Right atrium auricular region (tissue), 2 donors: ENCODE results near the gene EPOP. TPM values are rescaled to one million over a fixed set of nuclear protein-coding genes. Genes with fewer than 3 reads are reported as not detected.

Experiments
- DNase-seq: peaks from one replicate; pipeline ENCODE4 v3.0.0-alpha.2; 2019; ENCODE audit warnings: low spot score
- H3K27ac ChIP-seq, 2 donors: fragments of 200-600 bp; sonication (generic); 1 replicate in 1 of 2; 2 replicates in 1 of 2; pipeline ENCODE4 v1.5.1; 2016 to 2019
- H3K27me3 ChIP-seq, 2 donors: fragments of 200-600 bp; sonication (generic); one replicate each; pipeline versions ENCODE4 v1.5.1 to v1.6.0; 2017 to 2019
- H3K36me3 ChIP-seq: fragments of 200-600 bp; sonication (generic); one replicate; pipeline ENCODE4 v1.5.1; 2016
- H3K4me1 ChIP-seq, 2 donors: fragments of 200-600 bp; sonication (generic); one replicate each; pipeline versions ENCODE4 v1.5.1 to v1.6.0; 2017 to 2019
- H3K4me3 ChIP-seq, 2 donors: fragments of 200-600 bp; sonication (generic); 1 replicate in 1 of 2; 2 replicates in 1 of 2; pipeline ENCODE4 v1.5.1; 2017 to 2019; ENCODE audit warnings: mild to moderate bottlenecking in 1 of 2, moderate library complexity in 1 of 2
- H3K9me3 ChIP-seq, 2 donors: fragments of 200-600 bp; sonication (generic); one replicate each; pipeline ENCODE4 v1.5.1; 2019
- total RNA-seq, 2 donors: library from RNA; depleted of rRNA; stranded (reverse); fragments of >200 nt; gene quantifications; one replicate each; pipeline ENCODE4 v1.1.0, GENCODE V29; 2016
- TF ChIP-seq, protein P1 (sequence below), 2 donors: fragments of 200-600 bp; sonication (generic); IDR thresholded peaks; one replicate each; pipeline ENCODE4 v1.5.1; 2019; ENCODE audit warnings: antibody characterized with exemption in 2 of 2

Gene EPOP
- total RNA-seq, 2 donors from 2014 or later: 0.70 to 3.1 TPM

DNA sequence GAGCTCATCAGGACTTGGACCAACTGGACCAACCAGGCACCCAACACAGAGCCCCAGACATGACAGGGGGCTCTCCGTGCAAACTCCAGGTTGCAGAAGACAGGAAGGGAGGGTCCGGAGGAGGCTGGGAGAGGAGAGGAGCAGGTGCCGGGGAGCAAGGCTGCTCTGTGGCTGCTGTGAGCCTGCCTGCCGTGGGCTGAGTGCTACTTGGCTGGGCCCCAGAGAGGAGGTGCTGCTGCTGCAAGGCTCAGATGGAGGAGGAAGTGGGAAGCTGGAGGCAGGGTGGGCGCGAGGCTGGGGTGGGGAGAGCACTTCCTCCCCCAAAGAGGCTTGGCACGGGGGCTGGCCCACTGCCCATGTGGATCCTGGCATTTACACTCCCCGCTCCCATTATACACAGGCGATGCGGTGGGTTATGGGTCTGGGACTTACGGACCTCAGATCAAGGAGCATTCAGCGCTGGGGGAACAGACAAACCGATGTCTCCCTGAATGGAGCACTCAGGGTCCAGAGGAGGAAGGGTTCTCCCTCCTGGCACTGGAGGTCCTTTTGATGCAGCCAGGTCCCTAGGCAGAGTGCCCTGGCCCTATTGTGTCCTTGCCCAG is 15.9 kb downstream of the EPOP start:
- no peaks in the 10 kb centered on the region for H3K36me3 ChIP-seq
- H3K27me3 ChIP-seq: no peaks in the 10 kb centered on the region
- TF ChIP-seq, protein P1, sequence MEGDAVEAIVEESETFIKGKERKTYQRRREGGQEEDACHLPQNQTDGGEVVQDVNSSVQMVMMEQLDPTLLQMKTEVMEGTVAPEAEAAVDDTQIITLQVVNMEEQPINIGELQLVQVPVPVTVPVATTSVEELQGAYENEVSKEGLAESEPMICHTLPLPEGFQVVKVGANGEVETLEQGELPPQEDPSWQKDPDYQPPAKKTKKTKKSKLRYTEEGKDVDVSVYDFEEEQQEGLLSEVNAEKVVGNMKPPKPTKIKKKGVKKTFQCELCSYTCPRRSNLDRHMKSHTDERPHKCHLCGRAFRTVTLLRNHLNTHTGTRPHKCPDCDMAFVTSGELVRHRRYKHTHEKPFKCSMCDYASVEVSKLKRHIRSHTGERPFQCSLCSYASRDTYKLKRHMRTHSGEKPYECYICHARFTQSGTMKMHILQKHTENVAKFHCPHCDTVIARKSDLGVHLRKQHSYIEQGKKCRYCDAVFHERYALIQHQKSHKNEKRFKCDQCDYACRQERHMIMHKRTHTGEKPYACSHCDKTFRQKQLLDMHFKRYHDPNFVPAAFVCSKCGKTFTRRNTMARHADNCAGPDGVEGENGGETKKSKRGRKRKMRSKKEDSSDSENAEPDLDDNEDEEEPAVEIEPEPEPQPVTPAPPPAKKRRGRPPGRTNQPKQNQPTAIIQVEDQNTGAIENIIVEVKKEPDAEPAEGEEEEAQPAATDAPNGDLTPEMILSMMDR (IDR thresholded peaks at IDR 0.05): no peak
- no peak for DNase-seq
- no peak overlapping the region for H3K27ac ChIP-seq
- H3K9me3 ChIP-seq: no peaks in the 10 kb centered on the region
- peaks cover 0 to 6% of the 10 kb centered on the region in 2 donors for H3K4me1 ChIP-seq
- H3K4me3 ChIP-seq: no peak overlapping the region

DNA sequence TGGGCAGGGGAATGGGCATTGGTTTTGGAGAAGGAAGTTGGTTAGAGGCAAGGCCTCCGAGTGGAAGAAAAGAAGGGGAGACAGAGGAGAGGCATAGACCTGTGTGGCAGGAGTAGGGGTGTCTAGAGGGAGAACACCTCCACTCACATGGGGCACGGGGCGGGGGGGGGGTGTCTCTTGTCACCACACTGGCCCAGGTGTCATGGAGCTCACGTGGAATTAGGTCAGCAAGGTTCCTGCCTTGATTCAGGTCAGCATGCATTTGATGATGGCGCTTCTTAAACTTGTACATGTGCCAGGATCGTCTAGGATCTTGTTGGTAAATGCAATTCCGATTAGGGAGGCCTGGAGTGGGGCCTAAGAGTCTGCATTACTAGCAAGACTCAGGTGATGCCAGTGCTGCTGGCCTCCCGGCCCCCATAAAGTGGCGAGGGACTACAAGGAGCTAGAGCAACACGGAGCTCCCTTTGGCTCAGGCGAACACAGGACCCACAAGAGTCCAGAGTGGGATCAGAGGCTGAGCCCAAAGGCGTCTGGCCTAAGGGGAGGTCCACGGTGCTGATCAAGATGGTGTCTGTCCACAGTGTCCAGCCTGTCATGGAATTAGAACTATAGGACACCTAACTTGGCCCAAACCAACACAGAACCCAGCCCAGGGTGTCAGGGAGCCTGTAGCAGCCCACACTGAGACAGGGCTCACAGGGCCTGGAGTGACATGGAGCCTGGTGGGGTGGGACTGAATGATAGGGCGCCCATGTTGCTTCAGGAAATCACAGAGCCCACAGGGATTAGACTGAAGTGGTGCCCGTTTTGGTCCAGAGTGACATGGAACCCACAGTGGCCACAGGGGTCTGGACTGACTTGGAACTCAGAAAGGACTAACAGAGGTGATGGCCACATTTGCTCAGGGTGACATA is 16.7 kb downstream of the EPOP start:
- Histone ChIP-seq H3K4me3 (no peak overlapping the region), H3K36me3 (no peaks in the 10 kb centered on the region), H3K9me3 (no peaks in the 10 kb centered on the region), H3K4me1 (peaks cover 0 to 6% of the 10 kb centered on the region in 2 donors), H3K27ac (no peak overlapping the region), H3K27me3 (no peaks in the 10 kb centered on the region)
- DNase-seq: no peak
- TF ChIP-seq, protein P1 (IDR thresholded peaks at IDR 0.05): no peak

DNA sequence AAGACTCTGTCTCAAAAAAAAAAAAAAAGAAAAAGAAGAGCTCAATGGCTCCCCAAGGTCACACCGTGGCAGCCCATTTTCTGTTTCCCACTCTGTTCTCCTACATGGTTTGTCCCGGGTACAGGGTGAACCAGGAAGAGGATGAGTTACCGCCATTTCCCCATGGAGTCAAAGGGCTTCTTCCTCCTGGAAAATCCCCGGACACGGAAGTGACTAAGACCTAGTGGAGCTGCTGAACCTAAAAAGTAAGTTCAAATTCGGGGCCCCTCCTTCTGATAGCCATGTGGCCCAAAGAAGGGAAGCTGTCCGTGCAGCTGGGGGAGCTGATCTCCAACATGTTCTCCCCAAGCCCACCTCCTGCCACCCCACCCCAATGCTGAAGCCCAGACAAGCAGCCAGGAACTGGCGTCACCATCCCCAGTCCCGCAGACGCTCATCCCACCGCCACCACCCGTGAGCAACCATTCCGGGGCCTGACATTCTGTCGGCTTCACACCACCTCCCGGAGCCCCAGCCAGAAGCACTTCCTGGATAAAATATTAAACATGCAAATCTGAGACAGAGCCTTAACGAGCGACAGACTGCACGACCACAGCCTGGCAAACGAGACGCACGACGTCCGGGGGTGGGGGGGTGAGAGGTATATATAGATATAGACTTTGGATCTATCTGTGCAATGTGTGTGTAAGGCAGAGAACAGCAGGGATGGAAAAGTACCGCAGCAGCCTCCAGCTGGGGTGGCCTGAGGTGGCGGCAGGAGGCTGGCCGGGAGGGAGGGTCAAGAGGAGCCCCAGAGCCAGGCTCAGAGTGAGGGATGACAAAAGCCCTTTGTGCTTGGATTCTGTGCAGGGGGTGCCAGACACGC is 17.6 kb downstream of the EPOP start:
- Histone ChIP-seq H3K9me3 (no peaks in the 10 kb centered on the region), H3K36me3 (no peaks in the 10 kb centered on the region), H3K27me3 (no peaks in the 10 kb centered on the region), H3K27ac (no peak overlapping the region), H3K4me3 (no peak overlapping the region), H3K4me1 (peaks cover 0 to 6% of the 10 kb centered on the region in 2 donors)
- TF ChIP-seq, protein P1 (IDR thresholded peaks at IDR 0.05): no peak
- DNase-seq: no peak

DNA sequence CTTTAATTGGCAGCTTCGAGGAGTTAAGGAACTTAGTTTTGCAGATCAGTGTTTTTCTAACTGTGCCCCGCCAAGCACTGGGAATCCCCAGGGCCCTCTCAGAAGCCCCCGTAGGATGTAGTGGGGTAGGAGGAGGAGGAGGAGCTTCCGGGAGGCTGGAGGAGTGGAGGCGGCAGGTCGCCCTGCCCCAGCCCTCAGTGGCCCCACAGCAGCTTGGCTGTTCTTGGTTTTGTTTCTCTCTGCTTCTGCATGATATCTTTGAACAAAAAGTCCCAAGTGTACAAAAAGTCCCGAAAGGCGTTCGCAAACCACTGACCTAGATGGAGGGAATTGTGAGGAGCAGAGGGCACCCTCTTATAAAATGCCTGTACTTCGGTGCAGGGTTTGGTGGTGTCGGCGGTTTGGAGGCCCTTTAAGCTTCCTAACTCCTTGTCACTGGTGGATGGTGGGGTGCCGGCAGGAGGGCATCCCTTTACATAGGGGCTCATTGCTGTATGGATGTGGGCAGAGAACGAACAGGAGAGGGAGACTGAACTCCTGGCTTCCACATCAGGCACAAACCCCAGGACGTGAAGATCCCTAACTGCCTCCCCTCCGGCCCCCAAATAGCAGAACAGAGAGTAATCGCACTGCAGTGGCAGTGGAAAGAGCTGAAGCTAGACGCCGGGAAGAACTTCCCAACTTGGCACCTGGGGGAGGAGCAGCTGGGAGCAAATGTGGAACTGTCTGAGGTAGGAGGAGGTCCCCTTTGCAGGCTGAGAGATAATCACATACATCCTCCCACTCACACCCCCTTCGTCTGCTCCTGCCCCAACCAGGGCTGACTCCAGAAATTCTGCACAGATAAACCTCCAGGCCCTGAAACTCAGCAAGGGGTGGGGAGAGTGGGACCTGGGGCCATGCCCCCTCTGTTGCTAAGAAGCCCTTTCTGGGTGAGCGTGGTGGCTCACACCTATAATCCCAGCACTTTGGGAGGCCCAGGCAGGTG is 20.1 kb downstream of the EPOP start:
- Histone ChIP-seq H3K4me1 (peaks cover 0 to 6% of the 10 kb centered on the region in 2 donors), H3K9me3 (no peaks in the 10 kb centered on the region), H3K27ac (no peak overlapping the region), H3K27me3 (no peaks in the 10 kb centered on the region), H3K4me3 (no peak overlapping the region), H3K36me3 (no peaks in the 10 kb centered on the region)
- no peak for DNase-seq
- TF ChIP-seq, protein P1 (IDR thresholded peaks at IDR 0.05): no peak

DNA sequence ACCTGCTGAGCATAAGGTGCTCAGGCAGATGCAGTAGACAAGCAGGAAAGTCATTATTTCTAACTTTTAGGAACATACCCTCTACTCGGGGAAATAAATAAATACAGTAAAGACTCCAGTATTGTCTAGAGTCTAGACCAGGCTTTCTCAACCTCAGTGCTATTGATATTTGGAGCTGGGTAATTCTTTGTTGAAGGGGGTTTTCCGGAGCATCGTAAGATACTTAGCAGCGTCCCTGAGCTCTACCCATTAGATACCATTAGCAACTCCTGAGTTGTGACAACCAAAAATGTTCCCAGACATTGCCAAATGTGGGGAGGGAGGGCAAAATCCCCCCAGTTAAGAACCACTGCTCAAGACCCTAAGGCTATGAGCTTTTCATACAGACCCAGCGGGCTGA is 21.1 kb downstream of the EPOP start:
- Histone ChIP-seq H3K9me3 (no peaks in the 10 kb centered on the region), H3K4me3 (no peak overlapping the region), H3K4me1 (peaks cover 0 to 6% of the 10 kb centered on the region in 2 donors), H3K27me3 (no peaks in the 10 kb centered on the region), H3K36me3 (no peaks in the 10 kb centered on the region), H3K27ac (no peak overlapping the region)
- TF ChIP-seq, protein P1 (IDR thresholded peaks at IDR 0.05): no peak
- DNase-seq: no peak
